Pancreas (tissue), 10 donors: ENCODE results near the gene PLCXD1. TPM values are rescaled to one million over a fixed set of nuclear protein-coding genes. Genes with fewer than 3 reads are reported as not detected.
"Not testable (repeated sequence)": the region's sequence is repeated elsewhere in the genome, so short reads cannot be mapped to it uniquely, and the experiment has no call there.

Experiments used
- ATAC-seq, 4 donors: fragments of 200-7000 bp; cut with Tn5 transposase; one replicate each; pipeline versions ENCODE4 v1.8.0 to v1.9.1; 2020; ENCODE audit warnings: mild to moderate bottlenecking in 4 of 4, moderate library complexity in 4 of 4
- DNase-seq, 6 donors: peaks; one replicate each; pipeline ENCODE4 v3.0.0-alpha.2; 2020
- FAIRE-seq: peaks from 2 replicates; lab custom pipeline; 2012; peaks lifted over from hg19 to GRCh38; lab: Jason Lieb, UNC
- H3K27ac ChIP-seq, 4 donors: fragments of 200-600 bp; sonication (generic); 1 replicate in 3 of 4; 2 replicates in 1 of 4; pipeline versions ENCODE4 v1.5.0 to v1.8.0; 2020
- H3K27me3 ChIP-seq, 4 donors: fragments of 200-600 bp; one replicate each; pipeline ENCODE4 v1.8.0; 2021
- H3K36me3 ChIP-seq, 3 donors: fragments of 200-600 bp; sonication (generic) in 1 of 3; one replicate each; pipeline versions ENCODE4 v1.5.0 to v1.8.0; 2020 to 2021
- H3K4me1 ChIP-seq, 3 donors: fragments of 200-600 bp; one replicate each; pipeline ENCODE4 v1.8.0; 2021
- H3K4me3 ChIP-seq, 4 donors: fragments of 200-600 bp; sonication (generic) in 2 of 4; one replicate each; pipeline versions ENCODE4 v1.5.0 to v1.8.0; 2020 to 2021
- H3K9me3 ChIP-seq, 4 donors: fragments of 200-600 bp; one replicate each; pipeline ENCODE4 v1.8.0; 2021
- CTCF ChIP-seq, 4 donors: fragments of 200-600 bp; sonication (generic) in 3 of 4; IDR thresholded peaks; one replicate each; pipeline versions ENCODE4 v1.5.0 to v1.8.0; 2021; ENCODE audit warnings: antibody characterized with exemption in 4 of 4
- WGBS, 2 donors: extraction: QIAGEN DNeasy Blood & Tissue Kit; methylation state at CpG; one replicate each; pipeline ENCODE4 v1.1.7; 2013; 5-methylcytosine and 5-hydroxymethylcytosine counted together
- intact Hi-C, 3 donors: fragments of 100-400 bp; cut with DNase I; formaldehyde crosslinking; loops; one replicate each; pipeline versions ENCODE4 v1.11.1 to v1.14.2; 2022
- polyA plus RNA-seq, 2 donors: library from polyadenylated mRNA; stranded (reverse); fragments of 200-250 nt; gene quantifications; one replicate each; pipeline ENCODE4 v1.2.3, GENCODE V29; 2013
- total RNA-seq, 6 donors: library from RNA; stranded (reverse); fragmentation: NEBNext Ultra II Directional in 4 of 6; extraction: Animal tissue kit (Norgen Biotek cat#: 25700) in 4 of 6; gene quantifications; one replicate each; pipeline versions ENCODE4 v1.2.1 to v1.2.4, GENCODE V29; 2021 to 2023
- donor health status: healthy with polysubstance abuse.
- donor health status: DM: no; HTN: no; CAD: no; lungs with moderate emphysema.
- donor health status: DM: no; HTN: no; CAD: no.
- donor health status: control.
- donor health status: control.
- donor health status: Bipolar disorder and iron deficiency.
- donor health status: DM: yes; HTN: yes; CAD: no.
- donor health status: DM: no; HTN: no; CAD: no.
- donor health status: DM: no; HTN: no; CAD: no.
- donor health status: DM: yes; HTN: yes; CAD: no.

The PLCXD1 gene
- total and polyA plus RNA-seq, 8 donors = 3.5 to 17.8 (median 6.1) TPM

DNA sequence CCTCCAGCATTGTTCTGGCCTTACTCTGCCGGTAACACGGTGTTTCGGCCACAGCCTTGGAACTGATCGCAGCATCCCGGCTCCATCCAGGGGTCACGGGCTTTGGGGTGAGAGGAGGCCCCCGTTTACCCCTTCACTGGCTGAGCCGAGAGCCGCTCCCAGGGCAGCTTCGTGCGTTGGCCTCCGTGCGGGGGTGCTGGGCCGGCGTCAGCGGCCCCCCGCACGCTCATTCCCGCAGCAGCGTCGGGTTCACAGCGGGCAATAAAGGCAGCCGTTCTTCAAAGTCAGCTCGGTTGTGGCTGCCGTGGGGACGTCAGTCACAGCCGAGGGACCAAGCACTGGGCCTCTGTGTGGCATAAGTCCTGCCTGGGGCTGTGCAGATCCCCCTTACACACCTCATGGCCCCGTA is 25.3 kb upstream of the PLCXD1 start:
- 81 to 82% methylated on average over 28 of the region's 28 CpGs for WGBS, 2 donors
- DNase-seq (peak in 2 of 6 donors; percentile 31 to 43), FAIRE-seq (no peak), ATAC-seq (no peak)
- Histone ChIP-seq H3K27ac (no peak overlapping the region), H3K4me3 (no peak overlapping the region), H3K36me3 (no peaks in the 10 kb centered on the region), H3K4me1 (no peaks in the 10 kb centered on the region), H3K27me3 (no peaks in the 10 kb centered on the region), H3K9me3 (no peaks in the 10 kb centered on the region)
- intact Hi-C loops = no loop called here
- no peak for TF ChIP-seq CTCF (IDR thresholded peaks at IDR 0.05)

- ATAC-seq, H3K27ac ChIP-seq, H3K27me3 ChIP-seq, H3K4me3 ChIP-seq, FAIRE-seq, intact Hi-C loops, H3K36me3 ChIP-seq, H3K4me1 ChIP-seq, H3K9me3 ChIP-seq: not testable (repeated sequence)
- peak in 1 of 6 donors; percentile 19 for DNase-seq
- WGBS, 2 donors = 87 to 89% methylated on average over 14 of the region's 14 CpGs
Observed at GRCh38 chrX:257054-257453, 24.1 kb upstream of the PLCXD1 start.

DNA sequence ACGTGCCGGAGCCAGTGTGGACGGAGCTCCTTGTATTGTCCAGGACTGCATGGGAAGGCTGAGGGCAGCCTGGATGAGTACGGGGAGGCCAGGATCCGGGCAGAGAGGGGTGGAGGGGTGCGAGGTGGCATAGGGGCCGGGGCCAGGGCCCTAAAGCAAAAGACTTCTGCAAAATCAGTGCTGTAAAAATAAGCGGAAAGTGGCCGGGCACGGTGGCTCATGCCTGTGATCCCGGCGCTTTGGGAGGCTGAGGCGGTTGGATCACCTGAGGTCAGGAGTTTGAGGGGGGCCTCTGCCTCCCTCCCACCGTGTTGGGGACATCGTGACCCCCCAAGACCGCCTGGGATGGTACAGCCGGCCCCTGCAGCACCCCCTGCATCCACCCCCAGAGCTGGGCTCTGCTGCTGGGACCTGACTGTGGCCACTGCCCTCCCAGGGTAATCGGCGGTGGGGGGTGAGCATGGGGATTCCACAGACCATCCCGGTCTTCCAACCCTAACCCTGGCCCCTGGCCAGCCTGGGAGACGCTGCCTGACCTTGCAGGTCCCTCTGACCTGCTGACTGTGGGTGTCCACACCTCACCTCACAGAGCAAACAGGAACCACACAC is 23.4 kb upstream of the PLCXD1 start:
- no peak overlapping the region for H3K4me3 ChIP-seq
- H3K4me1 ChIP-seq = peaks cover 8 to 9% (median 8%) of the 10 kb centered on the region in 3 donors
- FAIRE-seq = no peak
- TF ChIP-seq CTCF (IDR thresholded peaks at IDR 0.05) = no peak
- no peak for ATAC-seq
- intact Hi-C loops = no loop called here
- H3K36me3 ChIP-seq = no peaks in the 10 kb centered on the region
- no peaks in the 10 kb centered on the region for H3K9me3 ChIP-seq
- DNase-seq = peak in 3 of 6 donors; percentile 11 to 62 (median 28)
- 69 to 78% methylated on average over 19 to 21 of the region's 21 CpGs for WGBS, 2 donors
- no peaks in the 10 kb centered on the region for H3K27me3 ChIP-seq
- no peak overlapping the region for H3K27ac ChIP-seq

DNA sequence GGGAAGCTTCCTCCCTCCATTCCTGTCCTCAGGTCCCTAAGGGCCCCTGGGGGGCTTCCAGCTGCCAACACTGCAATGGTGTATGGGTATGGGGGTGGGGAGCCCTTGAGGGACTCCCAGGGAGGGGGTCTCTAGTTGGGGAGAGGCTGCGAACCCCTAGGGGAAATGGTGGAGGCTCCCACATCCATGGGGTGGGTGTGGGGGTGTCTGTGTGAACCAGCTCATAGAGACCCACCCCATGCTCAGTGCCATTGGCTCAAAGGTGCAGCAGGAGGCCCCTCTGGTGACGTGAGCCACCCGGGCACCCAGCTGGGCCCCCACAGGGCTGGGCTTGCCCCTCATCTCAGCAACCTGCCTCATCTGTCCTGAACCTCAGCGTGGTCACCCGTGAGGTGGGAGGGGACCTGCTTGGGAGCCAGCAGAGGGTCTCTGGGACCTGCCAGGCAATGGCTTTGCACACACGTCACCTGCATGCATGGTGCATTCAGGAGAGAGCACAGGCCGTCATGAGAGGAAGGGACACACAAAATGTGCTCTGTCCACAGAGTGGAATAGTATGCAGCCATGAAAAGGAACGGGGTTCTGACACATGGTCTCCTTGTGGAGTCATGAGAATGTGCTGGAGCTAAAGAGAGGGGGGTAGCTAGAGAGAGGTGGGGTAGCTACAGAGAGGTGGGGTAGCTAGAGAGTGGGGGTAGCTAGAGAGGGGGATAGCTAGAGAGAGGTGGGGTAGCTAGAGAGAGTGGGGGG is 22.7 kb upstream of the PLCXD1 start:
- TF ChIP-seq CTCF (IDR thresholded peaks at IDR 0.05) = no peak
- Histone ChIP-seq H3K27ac (no peak overlapping the region), H3K27me3 (no peaks in the 10 kb centered on the region), H3K9me3 (no peaks in the 10 kb centered on the region), H3K36me3 (no peaks in the 10 kb centered on the region), H3K4me1 (peaks cover 11 to 13% (median 13%) of the 10 kb centered on the region in 3 donors), H3K4me3 (no peak overlapping the region)
- ATAC-seq (no peak), FAIRE-seq (no peak), DNase-seq (peak in 2 of 6 donors; percentile 8 to 64)
- intact Hi-C loops = no loop called here
- WGBS, 2 donors = 79 to 81% methylated on average over 8 of the region's 8 CpGs

- intact Hi-C loops = no loop called here
- no peak for FAIRE-seq
- no peak overlapping the region for H3K4me3 ChIP-seq
- no peak overlapping the region for H3K27ac ChIP-seq
- H3K36me3 ChIP-seq = no peaks in the 10 kb centered on the region
- no peak for ATAC-seq
- 84 to 87% methylated on average over 21 of the region's 21 CpGs for WGBS, 2 donors
- H3K4me1 ChIP-seq = peaks cover 11 to 13% (median 13%) of the 10 kb centered on the region in 3 donors
- H3K9me3 ChIP-seq = no peaks in the 10 kb centered on the region
- DNase-seq = peak in 2 of 6 donors; percentile 8 to 40
- no peak for TF ChIP-seq CTCF (IDR thresholded peaks at IDR 0.05)
- no peaks in the 10 kb centered on the region for H3K27me3 ChIP-seq
Observed at GRCh38 chrX:259692-260355, 21.4 kb upstream of the PLCXD1 start.
